Testis (tissue), 3 donors: ENCODE results near the gene RCN1. TPM values are rescaled to one million over a fixed set of nuclear protein-coding genes. Genes with fewer than 3 reads are reported as not detected.

Experiments
- DNase-seq: peaks from one replicate; pipeline ENCODE4 v3.0.0-alpha.2; 2019
- H3K27ac ChIP-seq, 2 donors: fragments of 200-600 bp; sonication (generic); one replicate each; pipeline ENCODE4 v1.5.1; 2019
- H3K27me3 ChIP-seq: fragments of 200-600 bp; sonication (generic); one replicate; pipeline ENCODE4 v1.5.1; 2019
- H3K36me3 ChIP-seq: fragments of 200-600 bp; sonication (generic); one replicate; pipeline ENCODE4 v1.5.1; 2017; ENCODE audit warnings: low read depth; ENCODE audit errors: missing control alignments
- H3K4me1 ChIP-seq: fragments of 200-600 bp; sonication (generic); one replicate; pipeline ENCODE4 v1.5.1; 2019
- H3K4me3 ChIP-seq, 2 donors: fragments of 200-600 bp; sonication (generic); one replicate each; pipeline ENCODE4 v1.5.1; 2017 to 2019
- H3K9me3 ChIP-seq: fragments of 200-600 bp; sonication (generic); one replicate; pipeline ENCODE4 v1.5.1; 2017
- POLR2A ChIP-seq: fragments of 450-650 bp; IDR thresholded peaks from one replicate; pipeline ENCODE4 v1.6.1; 2017; ENCODE audit warnings: antibody characterized with exemption, mild to moderate bottlenecking, moderate library complexity
- WGBS, 2 donors: methylation state at CpG; one replicate each; pipeline ENCODE4 v1.1.5; 2018; 5-methylcytosine and 5-hydroxymethylcytosine counted together
- intact Hi-C: fragments of 100-400 bp; cut with DNase I; formaldehyde crosslinking; loops from one replicate; pipeline ENCODE4 v1.15.1; 2023; ENCODE audit warnings: low total_unique reads
- polyA plus RNA-seq: library from polyadenylated mRNA; stranded (reverse); fragments of 350-450 nt; fragmentation: Illumina TruSeq; extraction: RNeasy Lipid Tissue Mini Kit (QIAGEN cat#74804); gene quantifications from one replicate; pipeline ENCODE4 v1.2.3, GENCODE V29; 2014; ENCODE audit warnings: low read depth, low replicate concordance; ENCODE audit not compliant: insufficient read depth
- total RNA-seq, 2 donors: library from RNA; depleted of rRNA; stranded (reverse); fragments of >200 nt; gene quantifications; one replicate each; pipeline ENCODE4 v1.2.3, GENCODE V29; 2016
- TF ChIP-seq, protein P1 (sequence below), 3 experiments: fragments of 450-650 bp in 2 of 3; fragments of 200-600 bp in 1 of 3; sonication (generic) in 1 of 3; IDR thresholded peaks; one replicate each; pipeline ENCODE4 v1.5.1; 2016 to 2019; ENCODE audit warnings: antibody characterized with exemption in 3 of 3, mild to moderate bottlenecking in 2 of 3, moderate library complexity in 1 of 3

The RCN1 gene
- total and polyA plus RNA-seq, 3 donors from 2014 or later, result 44.4 to 82.6 (median 47.3) TPM

DNA sequence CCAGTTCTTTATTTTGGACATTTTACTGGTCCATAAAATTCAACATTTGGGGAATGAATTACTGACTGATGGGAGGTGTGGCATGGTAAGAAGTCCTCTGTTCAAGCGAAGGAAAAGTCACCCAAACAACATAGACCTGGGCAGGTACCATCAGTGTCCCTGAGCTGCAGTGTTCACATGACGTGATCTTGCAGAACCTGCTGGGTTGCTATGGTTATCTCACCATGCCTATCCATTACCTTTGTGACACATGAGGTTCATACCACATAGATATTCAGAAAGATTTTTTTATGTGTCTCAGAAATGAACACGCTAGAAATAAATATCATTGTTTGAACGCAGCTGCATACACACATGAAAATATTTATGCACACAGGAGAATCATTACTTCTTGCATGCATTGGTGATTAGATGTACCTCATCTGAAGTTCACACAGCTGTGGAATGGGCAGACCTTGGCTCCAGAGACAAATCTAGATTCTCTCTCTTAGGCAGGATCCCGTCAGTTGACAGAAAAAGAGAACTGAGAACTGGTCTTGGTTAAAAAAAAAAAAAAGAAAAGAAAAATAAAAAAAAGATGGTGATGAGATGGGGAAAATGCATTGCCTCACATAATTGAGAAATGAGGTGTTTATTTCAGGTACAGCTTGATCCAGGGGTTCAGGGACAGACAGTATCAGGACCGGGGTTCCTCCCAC is 21.4 kb upstream of the RCN1 start:
- Histone ChIP-seq H3K27me3 (no peaks in the 10 kb centered on the region), H3K9me3 (no peaks in the 10 kb centered on the region), H3K4me3 (no peak overlapping the region), H3K36me3 (no peaks in the 10 kb centered on the region), H3K4me1 (no peaks in the 10 kb centered on the region), H3K27ac (no peak overlapping the region)
- no peak for TF ChIP-seq POLR2A
- TF ChIP-seq, protein P1, sequence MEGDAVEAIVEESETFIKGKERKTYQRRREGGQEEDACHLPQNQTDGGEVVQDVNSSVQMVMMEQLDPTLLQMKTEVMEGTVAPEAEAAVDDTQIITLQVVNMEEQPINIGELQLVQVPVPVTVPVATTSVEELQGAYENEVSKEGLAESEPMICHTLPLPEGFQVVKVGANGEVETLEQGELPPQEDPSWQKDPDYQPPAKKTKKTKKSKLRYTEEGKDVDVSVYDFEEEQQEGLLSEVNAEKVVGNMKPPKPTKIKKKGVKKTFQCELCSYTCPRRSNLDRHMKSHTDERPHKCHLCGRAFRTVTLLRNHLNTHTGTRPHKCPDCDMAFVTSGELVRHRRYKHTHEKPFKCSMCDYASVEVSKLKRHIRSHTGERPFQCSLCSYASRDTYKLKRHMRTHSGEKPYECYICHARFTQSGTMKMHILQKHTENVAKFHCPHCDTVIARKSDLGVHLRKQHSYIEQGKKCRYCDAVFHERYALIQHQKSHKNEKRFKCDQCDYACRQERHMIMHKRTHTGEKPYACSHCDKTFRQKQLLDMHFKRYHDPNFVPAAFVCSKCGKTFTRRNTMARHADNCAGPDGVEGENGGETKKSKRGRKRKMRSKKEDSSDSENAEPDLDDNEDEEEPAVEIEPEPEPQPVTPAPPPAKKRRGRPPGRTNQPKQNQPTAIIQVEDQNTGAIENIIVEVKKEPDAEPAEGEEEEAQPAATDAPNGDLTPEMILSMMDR (IDR thresholded peaks at IDR 0.05), result no peak
- 82 to 84% methylated on average over 6 of the region's 6 CpGs for WGBS, 2 donors
- no peak for DNase-seq
- intact Hi-C loops, result no loop called here

- intact Hi-C loops, result no loop called here
- no peak for TF ChIP-seq POLR2A
- TF ChIP-seq, protein P1 (IDR thresholded peaks at IDR 0.05), result no peak
- no peaks in the 10 kb centered on the region for H3K27me3 ChIP-seq
Measured at GRCh38 chr11:32070692-32071091, 20.2 kb upstream of the RCN1 start.

GRCh38 chr11:32071811-32072210 is 19.1 kb upstream of the RCN1 start:
- no peaks in the 10 kb centered on the region for H3K9me3 ChIP-seq
- H3K27me3 ChIP-seq, result no peaks in the 10 kb centered on the region
- no peaks in the 10 kb centered on the region for H3K36me3 ChIP-seq
- H3K27ac ChIP-seq, result no peak overlapping the region
- H3K4me3 ChIP-seq, result no peak overlapping the region
- intact Hi-C loops, result no loop called here
- H3K4me1 ChIP-seq, result no peaks in the 10 kb centered on the region
- TF ChIP-seq, protein P1 (IDR thresholded peaks at IDR 0.05), result peak in 2 of 3 experiments; percentile 32 to 40
- no peak for TF ChIP-seq POLR2A
- DNase-seq, result peak; percentile 20
- 53 to 58% methylated on average over 4 of the region's 4 CpGs for WGBS, 2 donors

More at GRCh38 chr11:32070692-32071091, 20.2 kb upstream of the RCN1 start:
- no peak overlapping the region for H3K27ac ChIP-seq
- H3K36me3 ChIP-seq, result no peaks in the 10 kb centered on the region
- no peaks in the 10 kb centered on the region for H3K9me3 ChIP-seq
- 81% methylated on average over 5 of the region's 5 CpGs for WGBS, 2 donors
- H3K4me1 ChIP-seq, result no peaks in the 10 kb centered on the region
- no peak for DNase-seq
- no peak overlapping the region for H3K4me3 ChIP-seq

DNA sequence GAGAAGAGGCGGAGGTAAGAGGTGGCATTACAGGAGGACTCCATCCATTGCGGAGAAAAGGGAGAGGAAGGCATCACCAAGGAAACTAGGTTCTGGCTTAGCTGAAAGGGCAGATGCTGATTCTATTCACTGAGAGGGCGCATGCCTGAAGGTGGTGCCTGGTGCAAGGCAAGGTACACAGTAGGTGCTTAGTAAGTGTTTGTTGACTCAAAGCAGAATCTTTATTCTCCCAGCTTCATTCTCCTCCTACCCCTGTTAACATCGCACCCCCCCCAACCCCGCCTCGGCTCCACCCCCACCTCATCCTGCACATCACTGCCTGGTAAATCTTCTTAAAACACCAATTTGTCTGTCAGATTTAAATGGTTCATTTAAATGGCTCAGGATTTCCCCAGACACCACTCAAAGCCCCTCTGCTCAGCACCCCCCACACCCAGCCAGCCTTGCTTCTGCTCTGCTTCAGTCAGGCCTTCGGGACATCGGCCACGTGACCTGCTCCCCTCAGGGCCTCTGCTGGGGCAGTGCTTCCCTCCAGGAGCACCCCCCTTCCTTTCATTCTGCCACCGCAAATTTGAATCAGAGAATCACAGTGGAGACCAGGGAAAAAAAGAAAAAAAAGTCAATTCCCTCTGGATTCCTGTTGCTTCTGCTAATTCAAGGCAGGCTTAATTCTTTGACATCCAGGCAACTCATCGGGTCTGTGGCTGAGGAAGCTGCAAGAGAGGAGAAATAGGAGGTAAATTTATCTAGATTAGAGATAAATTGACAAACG is 17.8 kb upstream of the RCN1 start:
- no peak for DNase-seq
- no peaks in the 10 kb centered on the region for H3K4me1 ChIP-seq
- no peak overlapping the region for H3K27ac ChIP-seq
- H3K36me3 ChIP-seq, result no peaks in the 10 kb centered on the region
- H3K9me3 ChIP-seq, result no peaks in the 10 kb centered on the region
- WGBS, 2 donors, result 61 to 68% methylated on average over 12 of the region's 12 CpGs
- intact Hi-C loops, result no loop called here
- no peaks in the 10 kb centered on the region for H3K27me3 ChIP-seq
- no peak for TF ChIP-seq POLR2A
- TF ChIP-seq, protein P1 (IDR thresholded peaks at IDR 0.05), result no peak
- no peak overlapping the region for H3K4me3 ChIP-seq
